Right lobe of liver (tissue), 6 donors: ENCODE results near the gene ELOVL2. TPM values are rescaled to one million over a fixed set of nuclear protein-coding genes. Genes with fewer than 3 reads are reported as not detected.

Experiments
- ATAC-seq, 4 donors: fragments of 200-7000 bp; cut with Tn5 transposase; one replicate each; pipeline ENCODE4 v1.9.1; 2020; ENCODE audit warnings: mild to moderate bottlenecking in 4 of 4, moderate library complexity in 4 of 4
- DNase-seq, 3 donors: peaks; one replicate each; pipeline ENCODE4 v3.0.0-alpha.2; 2020
- H3K27ac ChIP-seq, 3 donors: fragments of 200-600 bp; one replicate each; pipeline ENCODE4 v1.8.0; 2022
- H3K27me3 ChIP-seq, 2 donors: fragments of 200-600 bp; one replicate each; pipeline ENCODE4 v1.8.0; 2022
- H3K36me3 ChIP-seq, 4 donors: fragments of 200-600 bp; sonication (generic) in 1 of 4; one replicate each; pipeline versions ENCODE4 v1.5.1 to v1.8.0; 2017 to 2022; ENCODE audit warnings: control low read depth in 1 of 4
- H3K4me1 ChIP-seq, 4 donors: fragments of 200-600 bp; sonication (generic) in 1 of 4; one replicate each; pipeline versions ENCODE4 v1.5.1 to v1.8.0; 2017 to 2022; ENCODE audit warnings: control low read depth in 1 of 4
- H3K4me3 ChIP-seq, 3 donors: fragments of 200-600 bp; one replicate each; pipeline ENCODE4 v1.8.0; 2022
- H3K9me3 ChIP-seq, 4 donors: fragments of 200-600 bp; sonication (generic) in 1 of 4; one replicate each; pipeline versions ENCODE4 v1.5.1 to v1.8.0; 2017 to 2022; ENCODE audit warnings: control low read depth in 1 of 4
- POLR2A ChIP-seq: fragments of 450-650 bp; IDR thresholded peaks from one replicate; pipeline ENCODE4 v1.6.1; 2017; ENCODE audit warnings: antibody characterized with exemption, mild to moderate bottlenecking
- WGBS: methylation state at CpG from one replicate; pipeline ENCODE4 v1.1.6; 2018; ENCODE audit warnings: low coverage, low lambda C conversion rate; ENCODE audit not compliant: insufficient coverage; ENCODE audit errors: missing lambda C conversion rate; 5-methylcytosine and 5-hydroxymethylcytosine counted together
- intact Hi-C, 2 donors: fragments of 100-400 bp; cut with DNase I; formaldehyde crosslinking; loops; one replicate each; pipeline versions ENCODE4 v1.11.2 to v1.14.1; 2022
- total RNA-seq, 6 experiments: library from RNA; depleted of rRNA in 2 of 6; stranded (reverse); fragments of >200 nt in 2 of 6; fragmentation: NEBNext Ultra II Directional in 3 of 6; extraction: Animal tissue kit (Norgen Biotek cat#: 25700) in 3 of 6; gene quantifications; one replicate each; pipeline versions ENCODE4 v1.1.0 to v1.2.4, GENCODE V29; 2016 to 2023
- TF ChIP-seq, protein P1 (sequence below), 4 donors: fragments of 200-600 bp in 3 of 4; fragments of 450-650 bp in 1 of 4; IDR thresholded peaks; one replicate each; pipeline versions ENCODE4 v1.5.1 to v1.8.0; 2016 to 2022; ENCODE audit warnings: antibody characterized with exemption in 4 of 4, mild to moderate bottlenecking in 2 of 4
- donor health status: DM: no; HTN: yes; CAD: no.
- donor health status: DM: no; HTN: no; CAD: no.
- donor health status: DM: no; HTN: no; CAD: no.
- donor health status: DM: no; HTN: yes; CAD: no.
- donor health status: DM: no; HTN: yes; CAD: no.

The ELOVL2 gene
- total RNA-seq, 6 experiments from 2014 or later, result 7.1 to 24.4 (median 14.4) TPM

DNA sequence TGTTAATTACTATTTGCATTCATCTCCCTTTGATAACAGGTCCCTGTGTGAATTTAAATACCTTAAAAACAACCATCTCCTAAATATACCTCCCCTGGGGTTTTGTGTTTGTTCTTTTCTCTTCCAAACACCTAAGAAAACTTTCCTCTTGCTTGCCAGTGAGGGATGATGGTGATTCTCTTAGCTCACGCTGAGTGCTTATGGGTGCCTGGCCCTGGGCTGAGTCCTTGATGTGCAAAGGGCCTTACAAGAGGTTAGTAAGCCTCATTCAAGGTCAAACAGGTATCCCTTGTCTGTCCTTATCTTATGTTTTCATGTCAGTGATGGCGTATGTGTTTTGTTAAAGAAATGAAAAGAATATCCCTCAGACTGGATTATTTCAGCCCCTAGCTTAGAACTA is 81.0 kb downstream of the ELOVL2 start:
- TF ChIP-seq, protein P1, sequence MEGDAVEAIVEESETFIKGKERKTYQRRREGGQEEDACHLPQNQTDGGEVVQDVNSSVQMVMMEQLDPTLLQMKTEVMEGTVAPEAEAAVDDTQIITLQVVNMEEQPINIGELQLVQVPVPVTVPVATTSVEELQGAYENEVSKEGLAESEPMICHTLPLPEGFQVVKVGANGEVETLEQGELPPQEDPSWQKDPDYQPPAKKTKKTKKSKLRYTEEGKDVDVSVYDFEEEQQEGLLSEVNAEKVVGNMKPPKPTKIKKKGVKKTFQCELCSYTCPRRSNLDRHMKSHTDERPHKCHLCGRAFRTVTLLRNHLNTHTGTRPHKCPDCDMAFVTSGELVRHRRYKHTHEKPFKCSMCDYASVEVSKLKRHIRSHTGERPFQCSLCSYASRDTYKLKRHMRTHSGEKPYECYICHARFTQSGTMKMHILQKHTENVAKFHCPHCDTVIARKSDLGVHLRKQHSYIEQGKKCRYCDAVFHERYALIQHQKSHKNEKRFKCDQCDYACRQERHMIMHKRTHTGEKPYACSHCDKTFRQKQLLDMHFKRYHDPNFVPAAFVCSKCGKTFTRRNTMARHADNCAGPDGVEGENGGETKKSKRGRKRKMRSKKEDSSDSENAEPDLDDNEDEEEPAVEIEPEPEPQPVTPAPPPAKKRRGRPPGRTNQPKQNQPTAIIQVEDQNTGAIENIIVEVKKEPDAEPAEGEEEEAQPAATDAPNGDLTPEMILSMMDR (IDR thresholded peaks at IDR 0.05), result no peak
- no peak for TF ChIP-seq POLR2A
- ATAC-seq (no peak), DNase-seq (no peak)
- Histone ChIP-seq H3K4me3 (no peak overlapping the region), H3K4me1 (no peaks in the 10 kb centered on the region), H3K27ac (no peak overlapping the region), H3K36me3 (no peaks in the 10 kb centered on the region), H3K27me3 (no peaks in the 10 kb centered on the region), H3K9me3 (no peaks in the 10 kb centered on the region)
- intact Hi-C loops, result no loop called here
- 71% methylated on average over 2 of the region's 2 CpGs for WGBS

DNA sequence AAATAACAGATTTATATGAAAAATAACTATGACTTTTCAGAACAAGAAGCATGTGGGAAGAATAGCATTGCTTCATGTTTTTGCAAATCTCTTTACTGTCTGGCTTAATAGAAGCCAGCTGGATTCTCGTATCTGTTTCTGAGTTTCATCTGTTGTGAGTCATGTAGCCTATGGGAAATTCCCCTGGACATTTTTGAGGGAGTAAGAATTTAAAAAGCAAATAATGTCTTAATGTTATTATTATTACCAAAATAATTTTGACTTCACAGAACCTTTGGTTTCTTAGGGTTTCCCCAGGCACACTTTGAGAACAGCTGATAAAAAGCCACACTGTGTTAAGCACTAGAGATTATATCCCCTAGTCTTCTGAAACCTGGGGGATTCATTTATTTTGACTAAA is 81.4 kb downstream of the ELOVL2 start:
- ATAC-seq (no peak), DNase-seq (no peak)
- Histone ChIP-seq H3K27me3 (no peaks in the 10 kb centered on the region), H3K4me1 (no peaks in the 10 kb centered on the region), H3K9me3 (no peaks in the 10 kb centered on the region), H3K36me3 (no peaks in the 10 kb centered on the region), H3K27ac (no peak overlapping the region), H3K4me3 (no peak overlapping the region)
- TF ChIP-seq, protein P1 (IDR thresholded peaks at IDR 0.05), result no peak
- no peak for TF ChIP-seq POLR2A
- 67% methylated on average over 1 of the region's 1 CpG for WGBS
- intact Hi-C loops, result no loop called here

DNA sequence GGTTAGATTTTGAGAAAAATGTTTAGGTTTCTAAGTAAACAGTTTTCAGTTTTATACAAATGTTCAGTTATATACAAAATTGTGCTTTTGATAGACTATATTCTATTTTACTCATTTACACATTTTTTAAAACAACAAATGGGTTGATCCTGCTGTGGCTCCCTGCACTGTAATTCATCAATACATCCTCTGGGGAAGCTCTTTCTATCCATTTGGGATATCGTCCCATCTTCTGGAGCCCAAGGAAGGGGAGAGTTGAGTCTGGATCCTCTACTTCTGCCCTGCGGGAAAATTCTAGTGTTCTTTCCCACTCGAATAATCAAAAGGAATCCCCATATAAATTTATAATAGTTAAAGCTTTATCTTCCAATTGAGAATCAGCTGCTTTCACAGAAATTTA is 82.3 kb downstream of the ELOVL2 start:
- H3K4me3 ChIP-seq, result no peak overlapping the region
- no peaks in the 10 kb centered on the region for H3K9me3 ChIP-seq
- H3K36me3 ChIP-seq, result no peaks in the 10 kb centered on the region
- TF ChIP-seq, protein P1 (IDR thresholded peaks at IDR 0.05), result no peak
- TF ChIP-seq POLR2A, result no peak
- no peaks in the 10 kb centered on the region for H3K4me1 ChIP-seq
- DNase-seq, result no peak
- WGBS, result 84% methylated on average over 3 of the region's 3 CpGs
- no peak overlapping the region for H3K27ac ChIP-seq
- intact Hi-C loops, result no loop called here
- H3K27me3 ChIP-seq, result no peaks in the 10 kb centered on the region
- ATAC-seq, result no peak

DNA sequence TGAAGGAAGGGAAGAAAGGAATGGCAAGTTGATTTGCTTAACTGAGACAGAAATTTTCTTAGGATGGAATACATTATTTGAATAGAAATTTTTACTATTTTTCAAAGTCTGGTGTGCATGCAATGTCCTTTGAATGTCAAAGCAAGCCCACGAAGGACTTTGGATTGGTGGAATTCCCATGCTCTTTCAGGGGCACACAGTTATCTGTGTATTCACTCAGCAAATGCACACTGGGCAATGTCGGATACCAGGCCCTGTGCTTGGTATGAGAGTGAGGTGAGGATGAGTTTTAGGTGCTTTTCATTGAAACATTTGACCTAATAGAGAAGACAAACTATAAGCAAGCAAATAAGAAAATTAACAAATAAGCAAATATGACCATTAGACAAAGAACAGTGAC is 83.9 kb downstream of the ELOVL2 start:
- Histone ChIP-seq H3K36me3 (no peaks in the 10 kb centered on the region), H3K4me3 (no peak overlapping the region), H3K27me3 (no peaks in the 10 kb centered on the region), H3K4me1 (no peaks in the 10 kb centered on the region), H3K9me3 (no peaks in the 10 kb centered on the region), H3K27ac (no peak overlapping the region)
- TF ChIP-seq, protein P1 (IDR thresholded peaks at IDR 0.05), result no peak
- no peak for TF ChIP-seq POLR2A
- DNase-seq (no peak), ATAC-seq (no peak)
- 69% methylated on average over 2 of the region's 2 CpGs for WGBS
- intact Hi-C loops, result no loop called here

DNA sequence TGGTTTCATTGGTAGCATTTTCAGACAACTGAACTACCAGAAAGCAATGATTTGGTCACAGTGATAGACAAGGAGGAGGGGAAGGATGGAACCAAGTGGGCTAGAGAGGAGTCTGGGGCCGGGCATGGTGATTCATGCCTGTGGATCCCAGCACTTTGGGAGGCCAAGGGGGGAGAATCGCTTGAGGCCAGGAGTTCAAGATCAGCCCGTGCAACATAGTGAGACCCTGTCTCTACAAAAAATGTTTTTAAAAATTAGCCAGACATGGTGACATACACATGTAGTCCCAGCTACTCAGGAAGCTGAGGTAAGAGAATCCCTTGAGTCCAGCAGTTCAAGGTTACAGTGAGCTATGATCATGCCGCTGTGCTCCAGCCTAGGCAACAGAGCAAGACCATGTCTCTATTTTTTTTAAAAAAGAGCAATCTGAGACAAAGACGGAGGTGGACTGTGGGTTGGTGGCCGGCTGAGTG is 86.7 kb downstream of the ELOVL2 start:
- DNase-seq, result no peak
- Histone ChIP-seq H3K27ac (no peak overlapping the region), H3K4me3 (no peak overlapping the region), H3K27me3 (no peaks in the 10 kb centered on the region), H3K36me3 (no peaks in the 10 kb centered on the region), H3K4me1 (no peaks in the 10 kb centered on the region), H3K9me3 (no peaks in the 10 kb centered on the region)
- intact Hi-C loops, result no loop called here
- ATAC-seq, result no peak
- 57% methylated on average over 5 of the region's 6 CpGs for whole genome bisulfite sequencing
- TF ChIP-seq POLR2A, result no peak
- TF ChIP-seq, protein P1 (IDR thresholded peaks at IDR 0.05), result no peak
